ENCODE measurements around the gene CTRB1. TPM values are rescaled to one million over a fixed set of nuclear protein-coding genes. Genes with fewer than 3 reads are reported as not detected.
A peak's percentile ranks its signal among the peaks of the same experiment; 100 is the strongest.
"Not testable (repeated sequence)": the region's sequence is repeated elsewhere in the genome, so short reads cannot be mapped to it uniquely, and the experiment has no call there.

Gene CTRB1
- total and polyA plus RNA-seq, 7 experiments from 2014 or later = not detected

- H3K4me3 ChIP-seq (ENCODE audit: low read length) = no peak overlapping the region
- H3K4me1 Mint-ChIP-seq = peaks cover 7 to 29% (median 22%) of the 10 kb centered on the region in 7 donors
- H3K9me3 Mint-ChIP-seq = no peaks in the 10 kb centered on the region
- no peak overlapping the region for H3K4me3 Mint-ChIP-seq
- H3K27ac ChIP-seq (ENCODE audit: low read depth, low read length) = no peak overlapping the region
- DNase-seq = no peak
- H3K36me3 ChIP-seq (ENCODE audit: control insufficient read depth in 2 of 3, insufficient read depth in 3 of 3, low read length in 3 of 3) = no peaks in the 10 kb centered on the region
- H3K27me3 ChIP-seq (ENCODE audit: control insufficient read depth in 2 of 2, insufficient read depth in 2 of 2, low read length in 2 of 2) = no peaks in the 10 kb centered on the region
- H3K4me1 ChIP-seq (ENCODE audit: control insufficient read depth in 2 of 2, insufficient read depth in 2 of 2, low read length in 2 of 2) = peaks cover 0 to 14% of the 10 kb centered on the region in 2 donors
- peak overlapping the region in 1 of 9 donors; percentile 38 for H3K27ac Mint-ChIP-seq
- no peak for ATAC-seq
- ChIA-PET POLR2A (no interaction called here), CTCF (no interaction called here)
- H3K9me3 ChIP-seq (ENCODE audit: control insufficient read depth in 2 of 3, low read length in 3 of 3) = no peaks in the 10 kb centered on the region
- intact Hi-C loops (cut with micrococcal nuclease) = loop anchor here (2.0 kb wide), 1 partner anchor 17 kb away; no protein-coding TSS in a partner anchor
- no peaks in the 10 kb centered on the region for H3K36me3 Mint-ChIP-seq
- H3K27me3 Mint-ChIP-seq = peaks cover 0 to 9% (median 0%) of the 10 kb centered on the region in 5 donors
Observed at GRCh38 chr16:75203667-75204409, 14.9 kb upstream of the CTRB1 start.

- Mint-ChIP-seq H3K4me3 (no peak overlapping the region), H3K4me1 (peaks cover 6 to 28% (median 20%) of the 10 kb centered on the region in 7 donors), H3K27ac (no peak overlapping the region), H3K9me3 (no peaks in the 10 kb centered on the region), H3K36me3 (no peaks in the 10 kb centered on the region), H3K27me3 (peaks cover 0 to 7% (median 0%) of the 10 kb centered on the region in 5 donors)
- Histone ChIP-seq H3K27me3 (ENCODE audit: control insufficient read depth in 2 of 2, insufficient read depth in 2 of 2, low read length in 2 of 2) (no peaks in the 10 kb centered on the region), H3K9me3 (ENCODE audit: control insufficient read depth in 2 of 3, low read length in 3 of 3) (no peaks in the 10 kb centered on the region), H3K4me1 (ENCODE audit: control insufficient read depth in 2 of 2, insufficient read depth in 2 of 2, low read length in 2 of 2) (peaks cover 0 to 14% of the 10 kb centered on the region in 2 donors), H3K4me3 (ENCODE audit: low read length) (no peak overlapping the region), H3K36me3 (ENCODE audit: control insufficient read depth in 2 of 3, insufficient read depth in 3 of 3, low read length in 3 of 3) (no peaks in the 10 kb centered on the region), H3K27ac (ENCODE audit: low read depth, low read length) (no peak overlapping the region)
- no peak for ATAC-seq
- no peak for DNase-seq
- ChIA-PET POLR2A (no interaction called here), CTCF (no interaction called here)
- intact Hi-C loops (cut with micrococcal nuclease) = no loop called here
Observed at GRCh38 chr16:75204410-75204758, 14.4 kb upstream of the CTRB1 start.

GRCh38 chr16:75204905-75205304, 13.9 kb upstream of the CTRB1 start:
- H3K9me3 Mint-ChIP-seq; intact Hi-C loops (cut with micrococcal nuclease); DNase-seq; H3K36me3 Mint-ChIP-seq; ATAC-seq; H3K36me3 ChIP-seq (ENCODE audit: control insufficient read depth in 2 of 3, insufficient read depth in 3 of 3, low read length in 3 of 3); H3K27ac Mint-ChIP-seq; H3K27ac ChIP-seq (ENCODE audit: low read depth, low read length); POLR2A ChIA-PET; H3K9me3 ChIP-seq (ENCODE audit: control insufficient read depth in 2 of 3, low read length in 3 of 3); H3K4me3 ChIP-seq (ENCODE audit: low read length); CTCF ChIA-PET; H3K27me3 ChIP-seq (ENCODE audit: control insufficient read depth in 2 of 2, insufficient read depth in 2 of 2, low read length in 2 of 2); H3K4me3 Mint-ChIP-seq; H3K27me3 Mint-ChIP-seq: not testable (repeated sequence)
- H3K4me1 Mint-ChIP-seq = peaks cover 5 to 23% (median 19%) of the 10 kb centered on the region in 7 donors
- peaks cover 0 to 14% of the 10 kb centered on the region in 2 donors for H3K4me1 ChIP-seq (ENCODE audit: control insufficient read depth in 2 of 2, insufficient read depth in 2 of 2, low read length in 2 of 2)

- CTCF ChIA-PET = not testable (repeated sequence)
Observed at GRCh38 chr16:75205438-75205837, 13.3 kb upstream of the CTRB1 start.

GRCh38 chr16:75205961-75206748, 12.6 kb upstream of the CTRB1 start:
- H3K4me3 Mint-ChIP-seq; intact Hi-C loops (cut with micrococcal nuclease); H3K9me3 Mint-ChIP-seq; H3K9me3 ChIP-seq (ENCODE audit: control insufficient read depth in 2 of 3, low read length in 3 of 3); H3K36me3 Mint-ChIP-seq; CTCF ChIA-PET; H3K4me1 ChIP-seq (ENCODE audit: control insufficient read depth in 2 of 2, insufficient read depth in 2 of 2, low read length in 2 of 2); POLR2A ChIA-PET; H3K36me3 ChIP-seq (ENCODE audit: control insufficient read depth in 2 of 3, insufficient read depth in 3 of 3, low read length in 3 of 3); H3K27me3 Mint-ChIP-seq; H3K4me3 ChIP-seq (ENCODE audit: low read length); DNase-seq; H3K27ac ChIP-seq (ENCODE audit: low read depth, low read length); H3K27me3 ChIP-seq (ENCODE audit: control insufficient read depth in 2 of 2, insufficient read depth in 2 of 2, low read length in 2 of 2); H3K27ac Mint-ChIP-seq: not testable (repeated sequence)
- H3K4me1 Mint-ChIP-seq = peaks cover 3 to 11% (median 10%) of the 10 kb centered on the region in 7 donors
- peak; percentile 11 for ATAC-seq

More at GRCh38 chr16:75205438-75205837, 13.3 kb upstream of the CTRB1 start:
- H3K36me3 ChIP-seq (ENCODE audit: control insufficient read depth in 2 of 3, insufficient read depth in 3 of 3, low read length in 3 of 3); H3K4me3 Mint-ChIP-seq; H3K4me3 ChIP-seq (ENCODE audit: low read length); intact Hi-C loops (cut with micrococcal nuclease); H3K9me3 Mint-ChIP-seq; DNase-seq; H3K27ac Mint-ChIP-seq; H3K27me3 Mint-ChIP-seq; H3K27ac ChIP-seq (ENCODE audit: low read depth, low read length); H3K36me3 Mint-ChIP-seq; ATAC-seq; H3K9me3 ChIP-seq (ENCODE audit: control insufficient read depth in 2 of 3, low read length in 3 of 3); H3K27me3 ChIP-seq (ENCODE audit: control insufficient read depth in 2 of 2, insufficient read depth in 2 of 2, low read length in 2 of 2); POLR2A ChIA-PET: not testable (repeated sequence)
- peaks cover 0 to 14% of the 10 kb centered on the region in 2 donors for H3K4me1 ChIP-seq (ENCODE audit: control insufficient read depth in 2 of 2, insufficient read depth in 2 of 2, low read length in 2 of 2)
- peaks cover 5 to 18% (median 17%) of the 10 kb centered on the region in 7 donors for H3K4me1 Mint-ChIP-seq

- Histone ChIP-seq H3K36me3 (ENCODE audit: control insufficient read depth in 2 of 3, insufficient read depth in 3 of 3, low read length in 3 of 3) (no peaks in the 10 kb centered on the region), H3K4me3 (ENCODE audit: low read length) (no peak within 1 kb of the TSS), H3K4me1 (ENCODE audit: control insufficient read depth in 2 of 2, insufficient read depth in 2 of 2, low read length in 2 of 2) (peaks cover 0 to 1% of the 10 kb centered on the region in 2 donors), H3K9me3 (ENCODE audit: control insufficient read depth in 2 of 3, low read length in 3 of 3) (no peaks in the 10 kb centered on the region), H3K27ac (ENCODE audit: low read depth, low read length) (no peak within 1 kb of the TSS), H3K27me3 (ENCODE audit: control insufficient read depth in 2 of 2, insufficient read depth in 2 of 2, low read length in 2 of 2) (no peaks in the 10 kb centered on the region)
- H3K9me3 Mint-ChIP-seq = no peaks in the 10 kb centered on the region
- POLR2A ChIA-PET = no interaction called here
- no peak within 1 kb of the TSS for H3K27ac Mint-ChIP-seq
- H3K36me3 Mint-ChIP-seq = no peaks in the 10 kb centered on the region
- intact Hi-C loops (cut with micrococcal nuclease) = no loop called here
- CTCF ChIA-PET = no interaction called here
- H3K4me1 Mint-ChIP-seq = peaks cover 0 to 3% (median 2%) of the 10 kb centered on the region in 7 donors
- DNase-seq = no peak
- no peak for ATAC-seq
- H3K27me3 Mint-ChIP-seq = no peaks in the 10 kb centered on the region
- no peak within 1 kb of the TSS for H3K4me3 Mint-ChIP-seq
Observed at GRCh38 chr16:75206749-75207451, 11.9 kb upstream of the CTRB1 start, which contains the start of gene CTRB2. CTRB2 (minus strand) TSS chr16:75207161; CDS start chr16:75207141, 20 bp downstream.
